ENCODE measurements around the gene PLAAT4.

GRCh38 chr11:63492441-63492840 is 44.2 kb upstream of the PLAAT4 start:
- no peak for TF ChIP-seq POLR2AphosphoS5 (IDR thresholded peaks at IDR 0.05; ENCODE audit: low read depth, low read length)
- no peak for TF ChIP-seq REST (IDR thresholded peaks at IDR 0.05; ENCODE audit: insufficient read depth in 1 of 2, low read depth in 2 of 2, low read length in 2 of 2)
- no peak for TF ChIP-seq TAF1 (IDR thresholded peaks at IDR 0.05; ENCODE audit: borderline replicate concordance, insufficient read depth, low read length)

All from PFSK-1 (cell line).